Pancreas (tissue), 10 donors: Measurements from ENCODE around the gene RNASE8. TPM values are rescaled to one million over a fixed set of nuclear protein-coding genes. Genes with fewer than 3 reads are reported as not detected.

Experiments
- ATAC-seq, 4 donors: fragments of 200-7000 bp; cut with Tn5 transposase; one replicate each; pipeline versions ENCODE4 v1.8.0 to v1.9.1; 2020; ENCODE audit warnings: mild to moderate bottlenecking in 4 of 4, moderate library complexity in 4 of 4
- DNase-seq, 6 donors: peaks; one replicate each; pipeline ENCODE4 v3.0.0-alpha.2; 2020
- FAIRE-seq: peaks from 2 replicates; lab custom pipeline; 2012; peaks lifted over from hg19 to GRCh38; lab: Jason Lieb, UNC
- H3K27ac ChIP-seq, 4 donors: fragments of 200-600 bp; sonication (generic); 1 replicate in 3 of 4; 2 replicates in 1 of 4; pipeline versions ENCODE4 v1.5.0 to v1.8.0; 2020
- H3K27me3 ChIP-seq, 4 donors: fragments of 200-600 bp; one replicate each; pipeline ENCODE4 v1.8.0; 2021
- H3K36me3 ChIP-seq, 3 donors: fragments of 200-600 bp; sonication (generic) in 1 of 3; one replicate each; pipeline versions ENCODE4 v1.5.0 to v1.8.0; 2020 to 2021
- H3K4me1 ChIP-seq, 3 donors: fragments of 200-600 bp; one replicate each; pipeline ENCODE4 v1.8.0; 2021
- H3K4me3 ChIP-seq, 4 donors: fragments of 200-600 bp; sonication (generic) in 2 of 4; one replicate each; pipeline versions ENCODE4 v1.5.0 to v1.8.0; 2020 to 2021
- H3K9me3 ChIP-seq, 4 donors: fragments of 200-600 bp; one replicate each; pipeline ENCODE4 v1.8.0; 2021
- WGBS, 2 donors: extraction: QIAGEN DNeasy Blood & Tissue Kit; methylation state at CpG; one replicate each; pipeline ENCODE4 v1.1.7; 2013; 5-methylcytosine and 5-hydroxymethylcytosine counted together
- intact Hi-C, 3 donors: fragments of 100-400 bp; cut with DNase I; formaldehyde crosslinking; loops; one replicate each; pipeline versions ENCODE4 v1.11.1 to v1.14.2; 2022
- polyA plus RNA-seq, 2 donors: library from polyadenylated mRNA; stranded (reverse); fragments of 200-250 nt; gene quantifications; one replicate each; pipeline ENCODE4 v1.2.3, GENCODE V29; 2013
- total RNA-seq, 6 donors: library from RNA; stranded (reverse); fragmentation: NEBNext Ultra II Directional in 4 of 6; extraction: Animal tissue kit (Norgen Biotek cat#: 25700) in 4 of 6; gene quantifications; one replicate each; pipeline versions ENCODE4 v1.2.1 to v1.2.4, GENCODE V29; 2021 to 2023
- TF ChIP-seq, protein P1 (sequence below), 4 donors: fragments of 200-600 bp; sonication (generic) in 3 of 4; IDR thresholded peaks; one replicate each; pipeline versions ENCODE4 v1.5.0 to v1.8.0; 2021; ENCODE audit warnings: antibody characterized with exemption in 4 of 4
- donor health status: healthy with polysubstance abuse.
- donor health status: DM: no; HTN: no; CAD: no; lungs with moderate emphysema.
- donor health status: DM: no; HTN: no; CAD: no.
- donor health status: control.
- donor health status: control.
- donor health status: Bipolar disorder and iron deficiency.
- donor health status: DM: yes; HTN: yes; CAD: no.
- donor health status: DM: no; HTN: no; CAD: no.
- donor health status: DM: no; HTN: no; CAD: no.
- donor health status: DM: yes; HTN: yes; CAD: no.

RNASE8 gene
- total and polyA plus RNA-seq, 8 donors = not detected

DNA sequence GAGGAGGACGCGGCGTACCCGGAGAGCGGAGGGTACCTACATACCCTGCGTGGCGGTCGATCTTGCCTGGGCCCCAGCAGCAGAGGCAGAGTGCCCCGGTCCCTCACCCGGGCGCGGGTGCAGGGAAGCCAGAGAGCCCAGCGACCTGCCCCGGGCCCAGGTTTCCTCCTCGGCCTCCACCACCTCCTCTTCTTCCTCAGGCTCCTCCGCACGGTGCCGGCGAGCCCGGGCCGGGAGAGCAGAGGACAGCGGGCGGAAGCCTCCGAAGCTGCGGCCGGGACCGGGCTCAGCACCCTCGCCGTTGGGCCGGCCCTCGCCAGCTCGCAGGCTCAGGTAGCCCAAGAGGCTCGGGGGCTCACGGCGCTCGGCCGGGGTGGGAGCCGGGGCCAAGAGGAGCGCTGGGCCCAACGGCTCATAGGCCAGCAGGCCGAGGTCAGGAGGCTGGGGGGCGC, 34.2 kb downstream of the RNASE8 start:
- FAIRE-seq = no peak
- peaks cover 0 to 27% (median 0%) of the 10 kb centered on the region in 3 donors for H3K36me3 ChIP-seq
- intact Hi-C loops = loop anchor here in 2 of 3 donors (5.0 kb wide), 2 partner anchors 70 to 75 kb away; no protein-coding TSS in a partner anchor
- no peak overlapping the region for H3K4me3 ChIP-seq
- no peaks in the 10 kb centered on the region for H3K9me3 ChIP-seq
- peaks cover 0 to 3% (median 0%) of the 10 kb centered on the region in 3 donors for H3K4me1 ChIP-seq
- no peak overlapping the region for H3K27ac ChIP-seq
- peak in 2 of 4 donors; percentile 3 to 4 for ATAC-seq
- TF ChIP-seq, protein P1, sequence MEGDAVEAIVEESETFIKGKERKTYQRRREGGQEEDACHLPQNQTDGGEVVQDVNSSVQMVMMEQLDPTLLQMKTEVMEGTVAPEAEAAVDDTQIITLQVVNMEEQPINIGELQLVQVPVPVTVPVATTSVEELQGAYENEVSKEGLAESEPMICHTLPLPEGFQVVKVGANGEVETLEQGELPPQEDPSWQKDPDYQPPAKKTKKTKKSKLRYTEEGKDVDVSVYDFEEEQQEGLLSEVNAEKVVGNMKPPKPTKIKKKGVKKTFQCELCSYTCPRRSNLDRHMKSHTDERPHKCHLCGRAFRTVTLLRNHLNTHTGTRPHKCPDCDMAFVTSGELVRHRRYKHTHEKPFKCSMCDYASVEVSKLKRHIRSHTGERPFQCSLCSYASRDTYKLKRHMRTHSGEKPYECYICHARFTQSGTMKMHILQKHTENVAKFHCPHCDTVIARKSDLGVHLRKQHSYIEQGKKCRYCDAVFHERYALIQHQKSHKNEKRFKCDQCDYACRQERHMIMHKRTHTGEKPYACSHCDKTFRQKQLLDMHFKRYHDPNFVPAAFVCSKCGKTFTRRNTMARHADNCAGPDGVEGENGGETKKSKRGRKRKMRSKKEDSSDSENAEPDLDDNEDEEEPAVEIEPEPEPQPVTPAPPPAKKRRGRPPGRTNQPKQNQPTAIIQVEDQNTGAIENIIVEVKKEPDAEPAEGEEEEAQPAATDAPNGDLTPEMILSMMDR (IDR thresholded peaks at IDR 0.05) = no peak
- H3K27me3 ChIP-seq = no peaks in the 10 kb centered on the region
- WGBS, 2 donors = 88 to 91% methylated on average over 36 to 42 of the region's 42 CpGs
- DNase-seq = peak in 2 of 6 donors; percentile 44 to 74

DNA sequence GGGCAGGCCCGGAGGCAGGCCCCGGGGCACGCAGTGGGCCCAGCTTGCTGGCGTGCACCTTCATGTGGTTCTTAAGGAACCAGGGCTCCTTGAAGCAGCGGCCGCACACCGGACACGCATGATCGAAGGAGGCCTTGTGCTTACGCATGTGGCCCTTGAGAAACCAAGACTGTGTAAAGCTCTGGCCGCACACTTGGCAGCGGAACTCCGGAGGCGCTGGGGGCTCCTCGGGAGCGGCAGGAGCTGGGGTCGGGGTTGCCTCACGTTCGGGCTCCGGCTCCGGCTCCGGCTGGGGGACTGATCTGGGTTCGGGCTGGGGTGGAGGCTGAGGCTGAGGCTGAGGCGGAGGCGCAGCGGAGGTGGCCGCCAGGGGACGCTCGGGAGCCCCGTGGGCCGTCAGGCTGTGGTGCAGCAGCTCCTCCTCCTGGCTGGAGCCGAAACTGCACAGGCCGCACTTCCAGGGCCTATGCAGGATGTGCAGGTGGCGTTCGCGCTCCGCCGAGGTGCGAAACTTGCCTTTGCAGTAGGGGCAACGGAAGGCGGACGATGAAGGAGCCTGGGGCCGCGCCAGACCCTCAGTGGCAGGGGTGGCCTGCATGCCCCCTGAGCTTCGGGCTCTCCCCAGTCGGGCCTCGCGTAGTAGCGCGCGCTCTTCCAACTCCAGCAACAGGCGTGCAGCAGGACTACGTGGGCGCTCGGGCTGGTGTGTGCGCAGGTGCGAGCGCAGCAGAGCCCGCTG, 34.8 kb downstream of the RNASE8 start:
- H3K4me1 ChIP-seq = peaks cover 0 to 3% (median 0%) of the 10 kb centered on the region in 3 donors
- 40 to 42% methylated on average over 58 to 59 of the region's 59 CpGs for WGBS, 2 donors
- peaks cover 0 to 27% (median 0%) of the 10 kb centered on the region in 3 donors for H3K36me3 ChIP-seq
- peak; percentile 75 to 98 (median 91) for DNase-seq
- TF ChIP-seq, protein P1 (IDR thresholded peaks at IDR 0.05) = peak; percentile 100
- no peaks in the 10 kb centered on the region for H3K9me3 ChIP-seq
- no peak for FAIRE-seq
- H3K27ac ChIP-seq = no peak overlapping the region
- intact Hi-C loops = loop anchor here in 2 of 3 donors (5.0 kb wide), 2 partner anchors 70 to 75 kb away; no protein-coding TSS in a partner anchor
- H3K4me3 ChIP-seq = no peak overlapping the region
- no peaks in the 10 kb centered on the region for H3K27me3 ChIP-seq
- ATAC-seq = peak; percentile 86 to 97 (median 92)

DNA sequence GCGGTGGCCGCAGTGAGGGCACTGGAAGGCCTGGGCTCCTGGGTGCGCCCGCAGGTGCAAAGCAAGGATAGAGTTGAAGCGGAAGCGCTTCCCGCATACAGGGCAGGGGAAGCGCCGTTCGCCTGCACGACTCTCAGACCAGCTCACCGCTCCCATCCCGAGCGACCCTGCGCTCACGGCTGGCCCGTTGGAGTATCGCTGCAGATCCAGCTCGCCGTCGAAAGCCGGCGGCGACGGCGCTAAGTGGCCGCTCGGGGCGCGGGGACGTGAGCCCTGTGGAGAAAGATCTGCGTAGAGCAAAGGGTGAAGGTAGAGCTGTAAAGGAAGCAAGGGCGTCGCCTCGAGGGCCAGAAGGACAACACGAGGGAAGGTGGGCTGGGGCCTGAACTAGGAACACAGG, 35.4 kb downstream of the RNASE8 start:
- Histone ChIP-seq H3K27me3 (no peaks in the 10 kb centered on the region), H3K4me1 (peaks cover 0 to 3% (median 0%) of the 10 kb centered on the region in 3 donors), H3K36me3 (peaks cover 0 to 27% (median 0%) of the 10 kb centered on the region in 3 donors), H3K9me3 (no peaks in the 10 kb centered on the region), H3K27ac (no peak overlapping the region), H3K4me3 (no peak overlapping the region)
- no peak for FAIRE-seq
- peak in 1 of 6 donors; percentile 41 for DNase-seq
- ATAC-seq = no peak
- TF ChIP-seq, protein P1 (IDR thresholded peaks at IDR 0.05) = no peak
- 76 to 79% methylated on average over 36 of the region's 36 CpGs for WGBS, 2 donors
- intact Hi-C loops = loop anchor here in 2 of 3 donors (5.0 kb wide), 2 partner anchors 71 to 76 kb away; no protein-coding TSS in a partner anchor

DNA sequence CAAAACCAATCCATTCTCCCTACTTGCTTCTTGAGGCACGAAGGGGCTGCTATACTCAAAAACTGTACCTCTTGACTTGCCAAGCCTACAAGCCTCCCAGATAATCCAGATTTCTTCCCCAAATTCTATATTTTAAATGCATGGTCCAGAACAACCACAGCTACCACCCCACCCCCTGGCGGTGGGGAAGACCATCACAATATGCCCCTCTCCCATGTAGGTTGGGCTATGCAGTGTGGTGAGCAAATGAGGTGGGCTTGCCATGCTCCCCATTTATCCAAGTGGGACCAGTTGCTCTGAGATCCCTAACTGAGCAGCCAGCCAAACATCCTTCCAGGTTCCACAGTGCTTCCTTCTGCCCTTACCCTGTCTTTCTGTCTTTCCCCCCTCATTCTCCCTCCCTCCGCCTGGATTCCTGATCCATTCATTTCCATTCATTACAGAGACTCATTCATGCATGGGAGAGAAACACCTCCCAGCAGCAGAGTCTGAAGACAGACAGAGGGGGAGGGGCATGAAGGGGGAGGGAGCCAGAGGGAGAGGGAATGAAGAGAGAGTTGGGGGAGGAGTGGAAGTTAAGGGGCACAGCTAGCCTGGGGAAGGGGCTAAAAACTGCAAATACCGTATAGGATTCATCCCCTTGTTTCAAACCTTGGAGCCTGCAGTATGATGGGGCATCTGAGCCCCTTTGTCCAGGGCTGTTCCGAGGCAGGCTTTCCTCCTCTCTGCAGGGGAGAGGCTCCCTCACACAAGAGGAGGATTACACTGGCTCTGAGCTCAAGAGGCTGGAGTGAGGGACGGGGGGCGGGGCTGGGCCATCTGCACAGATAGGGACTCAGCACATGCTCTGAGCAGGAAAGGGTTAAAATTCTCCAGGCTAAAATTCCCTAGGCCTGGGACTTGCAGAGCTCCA, 36.4 kb downstream of the RNASE8 start:
- peaks cover 0 to 27% (median 0%) of the 10 kb centered on the region in 3 donors for H3K36me3 ChIP-seq
- DNase-seq (no peak), ATAC-seq (no peak), FAIRE-seq (no peak)
- H3K27me3 ChIP-seq = no peaks in the 10 kb centered on the region
- 65 to 74% methylated on average over 7 of the region's 7 CpGs for WGBS, 2 donors
- no peak overlapping the region for H3K27ac ChIP-seq
- TF ChIP-seq, protein P1 (IDR thresholded peaks at IDR 0.05) = no peak
- intact Hi-C loops = loop anchor here in 2 of 3 donors (5.0 kb wide), 2 partner anchors 72 to 77 kb away; no protein-coding TSS in a partner anchor
- H3K4me1 ChIP-seq = peaks cover 0 to 4% (median under 1%) of the 10 kb centered on the region in 3 donors
- no peaks in the 10 kb centered on the region for H3K9me3 ChIP-seq
- H3K4me3 ChIP-seq = no peak overlapping the region
